Tongue (tissue), 2 donors: Measurements from ENCODE around the gene PCSK5. TPM values are rescaled to one million over a fixed set of nuclear protein-coding genes. Genes with fewer than 3 reads are reported as not detected.
A peak's percentile ranks its signal among the peaks of the same experiment; 100 is the strongest.

Source experiments
- DNase-seq: peaks from one replicate; pipeline ENCODE4 v3.0.0-alpha.2; 2015
- total RNA-seq: library from RNA; depleted of rRNA; stranded (reverse); fragments of >200 nt; gene quantifications from one replicate; pipeline ENCODE4 v1.2.3, GENCODE V29; 2014

PCSK5 gene
- total RNA-seq, 1 donor from 2014 or later: 35.1 TPM

DNA sequence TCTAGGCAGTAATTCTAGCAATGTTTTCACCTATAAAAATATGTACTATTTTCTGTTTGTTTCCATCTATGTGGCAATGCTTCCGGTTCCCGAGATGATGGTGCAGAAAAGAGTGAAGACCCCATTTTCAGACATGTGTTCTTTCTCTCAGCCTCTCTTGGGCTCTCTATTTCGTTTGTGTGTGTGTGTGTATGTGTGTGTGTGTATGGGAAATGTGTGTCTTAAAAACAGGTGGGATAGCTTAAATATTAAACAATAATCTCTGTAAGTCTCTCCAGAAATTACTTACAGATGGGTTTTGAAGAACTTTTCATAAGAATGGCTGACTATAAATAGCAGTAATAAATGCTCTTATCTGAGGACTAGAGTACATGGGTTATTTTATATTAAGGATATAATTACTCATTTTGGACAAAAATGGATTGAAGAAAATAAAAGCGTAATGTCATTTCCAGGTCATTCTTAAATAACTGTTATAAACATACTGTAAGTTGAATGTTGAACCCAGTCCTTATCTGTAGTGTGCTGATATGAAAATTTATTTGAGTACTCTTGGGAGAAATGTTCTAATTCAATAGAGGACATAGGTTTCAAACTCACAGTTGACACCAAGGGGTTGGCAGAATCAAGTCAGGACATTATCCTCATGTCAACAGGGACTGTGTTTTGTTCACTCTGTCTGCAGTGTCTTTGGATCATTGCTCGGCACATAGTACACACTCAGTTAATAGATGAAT, 31.1 kb downstream of the PCSK5 start:
- peak; percentile 5 for DNase-seq

DNA sequence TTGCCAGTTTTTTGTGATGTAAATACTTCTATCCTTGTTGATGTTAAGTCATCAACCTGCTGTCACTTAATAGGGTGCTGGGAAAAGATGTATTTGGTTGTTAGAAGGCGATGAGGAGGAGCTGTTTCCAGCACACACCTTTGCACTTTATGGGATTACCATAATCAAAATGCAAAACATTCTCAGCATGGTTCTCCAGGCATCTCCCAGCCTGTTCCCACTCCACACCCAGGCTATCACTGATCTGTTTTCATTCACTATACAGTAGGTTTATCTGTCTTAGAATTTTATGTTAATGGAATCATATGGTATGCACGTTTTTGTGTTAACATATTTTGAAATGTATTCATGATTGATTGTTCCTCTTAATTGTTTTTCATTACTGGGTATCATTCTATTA, 35.9 kb downstream of the PCSK5 start:
- DNase-seq: no peak

- DNase-seq: no peak
These were observed 36.9 kb downstream of the PCSK5 start for GRCh38 chr9:75927356-75927755.

DNA sequence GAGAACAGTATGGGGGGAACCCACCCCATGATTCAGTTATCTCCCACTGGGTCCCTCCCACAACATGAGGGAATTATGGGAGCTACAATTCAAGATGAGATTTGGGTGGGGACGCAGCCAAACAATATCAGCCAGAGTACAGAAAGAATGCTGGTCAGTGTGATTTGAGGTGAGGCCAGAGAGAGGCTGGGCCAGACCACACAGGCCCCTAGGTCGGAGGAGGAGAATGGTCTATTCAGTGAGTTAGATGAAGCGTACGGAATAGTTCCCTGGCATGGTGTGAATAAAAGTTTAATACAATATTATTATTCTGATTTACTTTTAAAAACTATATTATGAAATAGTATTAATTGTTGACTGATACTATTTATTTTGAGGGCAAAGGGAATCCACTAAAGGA, 39.7 kb downstream of the PCSK5 start:
- DNase-seq: no peak

- peak; percentile 45 for DNase-seq
These were observed 40.4 kb downstream of the PCSK5 start for GRCh38 chr9:75930730-75931321.

DNA sequence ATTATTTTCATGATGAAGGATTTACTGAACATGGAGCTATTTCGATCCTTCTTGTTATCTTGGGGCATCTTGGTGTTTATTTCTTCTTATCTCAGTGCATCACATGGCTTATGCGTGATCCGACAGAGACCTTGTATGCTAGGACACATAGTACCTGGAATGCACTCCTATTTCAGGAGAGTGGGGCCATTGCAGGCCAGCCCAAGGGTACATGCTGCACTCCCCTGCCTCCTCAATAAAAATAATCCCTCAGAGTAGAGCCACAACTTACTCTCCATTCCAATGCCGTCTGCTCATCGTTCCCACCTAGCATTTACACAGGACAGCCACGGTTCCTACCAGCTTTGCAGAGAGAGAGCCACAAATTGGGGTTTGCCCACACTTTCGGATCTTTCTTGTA, 43.5 kb downstream of the PCSK5 start:
- DNase-seq: no peak

- no peak for DNase-seq
These were observed 45.1 kb downstream of the PCSK5 start for GRCh38 chr9:75935591-75935990.

DNA sequence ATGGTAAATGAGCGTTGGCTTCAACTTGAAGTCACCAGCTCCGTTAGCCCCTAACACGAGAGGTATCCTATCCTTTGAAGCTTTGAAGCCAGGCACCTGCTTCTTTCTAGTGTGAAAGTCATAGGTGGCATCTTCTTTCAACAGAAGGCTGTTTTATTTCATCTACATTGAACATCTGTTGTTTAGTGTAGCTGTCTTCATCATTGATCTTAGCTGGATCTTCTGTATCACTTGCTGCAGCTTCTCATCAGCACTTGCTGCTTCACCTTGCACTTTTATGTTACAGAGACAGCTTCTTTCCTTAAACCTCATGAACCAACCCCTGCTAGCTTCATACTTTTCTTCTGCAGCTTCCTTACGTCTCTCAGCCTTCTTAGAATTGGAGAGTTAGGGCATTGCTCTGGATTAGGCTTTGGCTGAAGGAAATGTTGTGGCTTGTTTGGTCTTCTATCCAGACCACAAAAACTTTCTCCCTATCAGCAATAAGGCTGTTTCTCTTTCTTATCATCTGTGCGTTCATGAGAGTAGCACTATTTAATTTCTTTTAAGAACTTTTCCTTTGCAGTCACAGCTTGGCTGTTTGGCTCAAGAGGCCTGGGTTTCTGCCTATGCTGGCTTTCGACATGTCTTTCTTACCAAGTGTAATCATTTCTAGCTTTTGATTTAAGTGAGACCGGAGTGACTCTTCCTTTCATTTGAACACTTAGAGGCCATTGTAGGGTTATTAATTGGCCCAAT, 47.2 kb downstream of the PCSK5 start:
- DNase-seq: no peak

DNA sequence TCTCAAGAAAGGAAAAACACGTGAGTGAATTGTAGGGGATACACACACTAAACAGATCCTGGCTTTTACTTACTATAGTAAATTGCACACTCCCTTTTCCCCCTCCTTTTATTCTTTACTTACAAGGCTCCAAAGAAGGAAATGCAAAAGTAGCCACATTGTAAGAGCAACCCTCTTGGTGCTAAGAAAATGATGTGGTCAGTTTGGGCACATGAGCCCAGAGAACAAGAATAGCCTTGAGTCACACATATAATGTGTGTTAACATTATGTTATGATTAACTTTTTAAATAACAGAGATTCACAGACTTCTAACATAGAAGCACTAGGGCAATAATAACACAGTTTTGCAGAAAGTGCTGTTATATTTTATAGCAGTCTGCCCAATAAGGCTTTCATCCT, 48.5 kb downstream of the PCSK5 start:
- no peak for DNase-seq

DNA sequence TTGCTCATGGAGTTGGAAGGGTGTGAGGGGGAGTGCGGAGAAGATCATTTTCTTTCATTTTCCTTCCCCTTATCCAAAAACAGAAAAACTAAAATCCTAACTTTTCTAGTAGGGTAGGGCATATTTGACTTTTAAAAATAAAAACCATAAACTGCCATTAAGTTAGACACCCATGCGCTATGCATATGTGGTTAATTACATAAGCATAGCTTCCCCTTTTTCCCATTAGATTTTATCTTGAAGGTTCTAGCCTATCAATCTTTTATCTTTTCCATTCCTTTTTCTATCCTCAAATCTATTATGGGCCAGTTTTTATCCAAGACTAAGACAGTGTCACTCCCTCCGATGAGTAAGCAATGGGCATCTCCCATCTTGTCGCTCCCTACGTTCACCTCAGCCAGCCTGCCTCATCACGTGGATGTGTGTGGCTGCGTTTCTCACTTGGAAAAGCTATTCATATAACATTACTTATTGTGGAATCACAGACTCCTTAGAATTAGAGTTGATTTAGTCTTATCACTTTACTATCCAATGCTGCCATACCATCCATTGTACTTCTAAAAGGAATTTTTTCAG, 49.2 kb downstream of the PCSK5 start:
- DNase-seq: no peak

DNA sequence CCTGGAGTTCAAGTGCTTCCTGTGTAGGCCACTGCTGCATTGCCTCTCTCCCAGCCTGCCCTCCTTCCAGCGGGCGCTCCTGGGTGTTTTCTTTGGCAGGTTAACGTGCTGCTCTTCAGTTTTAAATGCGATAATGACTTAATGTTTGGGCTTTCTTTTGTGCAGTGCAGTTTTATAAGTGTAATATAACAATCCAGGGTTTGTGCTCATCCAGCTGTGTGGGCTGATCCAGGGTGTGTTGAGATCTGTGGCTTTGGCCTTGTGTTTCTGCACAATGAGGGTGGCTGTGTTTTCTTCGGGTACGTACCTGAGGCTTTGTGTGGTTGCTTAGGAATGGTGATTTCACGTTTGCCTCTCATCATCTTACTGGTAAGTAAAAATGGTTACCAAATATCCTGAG, 50.6 kb downstream of the PCSK5 start:
- DNase-seq: peak; percentile 8

- no peak for DNase-seq
These were observed 51.3 kb downstream of the PCSK5 start for GRCh38 chr9:75941577-75942311.

GRCh38 chr9:75946766-75947165, 56.3 kb downstream of the PCSK5 start:
- DNase-seq: no peak

- DNase-seq: no peak
These were observed 56.8 kb downstream of the PCSK5 start for GRCh38 chr9:75947233-75947632.

GRCh38 chr9:75950998-75951397, 60.5 kb downstream of the PCSK5 start:
- no peak for DNase-seq

GRCh38 chr9:75953218-75953617, 62.7 kb downstream of the PCSK5 start:
- DNase-seq: peak; percentile 19

GRCh38 chr9:75956161-75956560, 65.7 kb downstream of the PCSK5 start:
- DNase-seq: no peak

GRCh38 chr9:75957116-75957515, 66.6 kb downstream of the PCSK5 start:
- no peak for DNase-seq

GRCh38 chr9:75958226-75958625, 67.8 kb downstream of the PCSK5 start:
- no peak for DNase-seq

DNA sequence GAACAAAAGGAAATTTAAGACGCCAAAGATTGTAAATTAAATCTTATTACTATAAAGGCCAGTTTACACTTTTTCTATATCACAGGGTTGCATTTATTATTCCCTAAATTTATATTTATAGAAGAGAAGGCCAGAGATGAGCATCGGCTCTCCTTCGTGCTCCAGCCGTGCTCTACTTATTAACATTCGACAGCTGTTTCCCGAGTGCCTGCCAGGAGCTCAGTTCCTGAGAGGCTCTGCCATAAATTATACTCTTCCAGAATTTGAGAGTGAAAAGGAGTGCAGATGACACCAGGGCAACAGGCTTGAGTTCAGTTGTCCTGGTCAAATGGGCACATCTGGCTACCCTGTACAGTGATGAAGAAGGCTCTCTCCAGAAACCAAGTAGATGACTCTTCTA, 70.1 kb downstream of the PCSK5 start:
- peak; percentile 90 for DNase-seq

DNA sequence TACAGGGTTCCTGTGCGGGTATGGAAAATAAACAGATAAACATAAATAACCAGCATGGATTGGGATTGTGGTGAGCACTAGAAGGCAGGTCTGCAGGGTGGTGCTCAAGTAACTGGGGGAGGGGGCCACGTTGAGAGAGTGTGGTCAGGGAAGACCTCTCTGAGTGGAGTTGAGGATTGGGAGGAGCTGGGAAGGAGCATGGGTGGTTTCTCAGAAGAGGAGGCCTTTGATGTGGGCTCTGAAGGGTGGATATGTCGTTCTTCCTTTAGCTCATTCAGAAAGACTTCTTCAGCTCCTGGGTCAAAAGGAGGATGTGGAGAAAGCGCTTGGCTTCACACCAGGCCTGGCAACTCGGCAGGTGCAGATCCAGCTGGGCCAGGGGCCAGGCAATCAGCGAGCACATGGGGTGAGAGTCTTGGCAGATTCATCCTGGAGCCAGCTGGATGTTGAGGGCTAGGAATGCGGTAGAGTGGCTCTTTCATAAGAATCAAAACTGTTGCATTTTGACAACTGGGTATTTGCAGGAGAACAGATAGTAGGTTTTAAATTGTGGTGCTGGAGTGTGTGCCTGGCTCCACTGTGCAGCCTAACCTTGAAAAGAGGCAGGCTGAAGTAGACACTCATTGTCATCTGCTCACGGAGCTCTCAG, 71.7 kb downstream of the PCSK5 start:
- DNase-seq: peak; percentile 91

GRCh38 chr9:75962662-75963036, 72.2 kb downstream of the PCSK5 start:
- no peak for DNase-seq
